NT2/D1 (cell line): ENCODE results near the gene ZNF689.

ENCODE experiments used
- SUZ12 ChIP-seq: IDR thresholded peaks from 2 replicates; pipeline ENCODE4 v1.6.1; 2011; ENCODE audit not compliant: insufficient read length, insufficient read depth; ENCODE audit errors: extremely low read depth
- YY1 ChIP-seq: IDR thresholded peaks from 2 replicates; pipeline ENCODE4 v1.6.1; 2011; ENCODE audit not compliant: insufficient read length, insufficient read depth
- ZNF274 ChIP-seq: IDR thresholded peaks from 2 replicates; pipeline ENCODE4 v1.6.1; 2011; ENCODE audit warnings: mild to moderate bottlenecking, low read depth, low read length

GRCh38 chr16:30585400-30586191, 24.6 kb downstream of the ZNF689 start, which contains the start of gene ZNF785:
- TF ChIP-seq SUZ12 (no peak), YY1 (peak; percentile 98), ZNF274 (no peak)
